Right lobe of liver (tissue), 6 donors: ENCODE measurements around the gene THAP4. TPM values are rescaled to one million over a fixed set of nuclear protein-coding genes. Genes with fewer than 3 reads are reported as not detected.
A peak's percentile ranks its signal among the peaks of the same experiment; 100 is the strongest.
"Not testable (repeated sequence)": the region's sequence is repeated elsewhere in the genome, so short reads cannot be mapped to it uniquely, and the experiment has no call there.

Source experiments
- ATAC-seq, 4 donors: fragments of 200-7000 bp; cut with Tn5 transposase; one replicate each; pipeline ENCODE4 v1.9.1; 2020; ENCODE audit warnings: mild to moderate bottlenecking in 4 of 4, moderate library complexity in 4 of 4
- DNase-seq, 3 donors: peaks; one replicate each; pipeline ENCODE4 v3.0.0-alpha.2; 2020
- H3K27ac ChIP-seq, 3 donors: fragments of 200-600 bp; one replicate each; pipeline ENCODE4 v1.8.0; 2022
- H3K27me3 ChIP-seq, 2 donors: fragments of 200-600 bp; one replicate each; pipeline ENCODE4 v1.8.0; 2022
- H3K36me3 ChIP-seq, 4 donors: fragments of 200-600 bp; sonication (generic) in 1 of 4; one replicate each; pipeline versions ENCODE4 v1.5.1 to v1.8.0; 2017 to 2022; ENCODE audit warnings: control low read depth in 1 of 4
- H3K4me1 ChIP-seq, 4 donors: fragments of 200-600 bp; sonication (generic) in 1 of 4; one replicate each; pipeline versions ENCODE4 v1.5.1 to v1.8.0; 2017 to 2022; ENCODE audit warnings: control low read depth in 1 of 4
- H3K4me3 ChIP-seq, 3 donors: fragments of 200-600 bp; one replicate each; pipeline ENCODE4 v1.8.0; 2022
- H3K9me3 ChIP-seq, 4 donors: fragments of 200-600 bp; sonication (generic) in 1 of 4; one replicate each; pipeline versions ENCODE4 v1.5.1 to v1.8.0; 2017 to 2022; ENCODE audit warnings: control low read depth in 1 of 4
- POLR2A ChIP-seq: fragments of 450-650 bp; IDR thresholded peaks from one replicate; pipeline ENCODE4 v1.6.1; 2017; ENCODE audit warnings: antibody characterized with exemption, mild to moderate bottlenecking
- WGBS: methylation state at CpG from one replicate; pipeline ENCODE4 v1.1.6; 2018; ENCODE audit warnings: low coverage, low lambda C conversion rate; ENCODE audit not compliant: insufficient coverage; ENCODE audit errors: missing lambda C conversion rate; 5-methylcytosine and 5-hydroxymethylcytosine counted together
- intact Hi-C, 2 donors: fragments of 100-400 bp; cut with DNase I; formaldehyde crosslinking; loops; one replicate each; pipeline versions ENCODE4 v1.11.2 to v1.14.1; 2022
- total RNA-seq, 6 experiments: library from RNA; depleted of rRNA in 2 of 6; stranded (reverse); fragments of >200 nt in 2 of 6; fragmentation: NEBNext Ultra II Directional in 3 of 6; extraction: Animal tissue kit (Norgen Biotek cat#: 25700) in 3 of 6; gene quantifications; one replicate each; pipeline versions ENCODE4 v1.1.0 to v1.2.4, GENCODE V29; 2016 to 2023
- TF ChIP-seq, protein P1 (sequence below), 4 donors: fragments of 200-600 bp in 3 of 4; fragments of 450-650 bp in 1 of 4; IDR thresholded peaks; one replicate each; pipeline versions ENCODE4 v1.5.1 to v1.8.0; 2016 to 2022; ENCODE audit warnings: antibody characterized with exemption in 4 of 4, mild to moderate bottlenecking in 2 of 4
- donor health status: DM: no; HTN: yes; CAD: no.
- donor health status: DM: no; HTN: no; CAD: no.
- donor health status: DM: no; HTN: no; CAD: no.
- donor health status: DM: no; HTN: yes; CAD: no.
- donor health status: DM: no; HTN: yes; CAD: no.

The THAP4 gene
- total RNA-seq, 6 experiments from 2014 or later, result 22.1 to 39.2 (median 25.0) TPM

- Histone ChIP-seq H3K27ac (no peak overlapping the region), H3K36me3 (peaks cover 0 to 33% (median 8%) of the 10 kb centered on the region in 4 donors), H3K9me3 (no peaks in the 10 kb centered on the region), H3K4me3 (no peak overlapping the region), H3K4me1 (no peaks in the 10 kb centered on the region), H3K27me3 (no peaks in the 10 kb centered on the region)
- intact Hi-C loops, result no loop called here
- DNase-seq (no peak), ATAC-seq (peak in 3 of 4 donors; percentile 25 to 40 (median 31))
- 91% methylated on average over 6 of the region's 42 CpGs for WGBS
- TF ChIP-seq, protein P1, sequence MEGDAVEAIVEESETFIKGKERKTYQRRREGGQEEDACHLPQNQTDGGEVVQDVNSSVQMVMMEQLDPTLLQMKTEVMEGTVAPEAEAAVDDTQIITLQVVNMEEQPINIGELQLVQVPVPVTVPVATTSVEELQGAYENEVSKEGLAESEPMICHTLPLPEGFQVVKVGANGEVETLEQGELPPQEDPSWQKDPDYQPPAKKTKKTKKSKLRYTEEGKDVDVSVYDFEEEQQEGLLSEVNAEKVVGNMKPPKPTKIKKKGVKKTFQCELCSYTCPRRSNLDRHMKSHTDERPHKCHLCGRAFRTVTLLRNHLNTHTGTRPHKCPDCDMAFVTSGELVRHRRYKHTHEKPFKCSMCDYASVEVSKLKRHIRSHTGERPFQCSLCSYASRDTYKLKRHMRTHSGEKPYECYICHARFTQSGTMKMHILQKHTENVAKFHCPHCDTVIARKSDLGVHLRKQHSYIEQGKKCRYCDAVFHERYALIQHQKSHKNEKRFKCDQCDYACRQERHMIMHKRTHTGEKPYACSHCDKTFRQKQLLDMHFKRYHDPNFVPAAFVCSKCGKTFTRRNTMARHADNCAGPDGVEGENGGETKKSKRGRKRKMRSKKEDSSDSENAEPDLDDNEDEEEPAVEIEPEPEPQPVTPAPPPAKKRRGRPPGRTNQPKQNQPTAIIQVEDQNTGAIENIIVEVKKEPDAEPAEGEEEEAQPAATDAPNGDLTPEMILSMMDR (IDR thresholded peaks at IDR 0.05), result no peak
- TF ChIP-seq POLR2A, result no peak
Measured at GRCh38 chr2:241666627-241667400, 29.9 kb upstream of the THAP4 start.

DNA sequence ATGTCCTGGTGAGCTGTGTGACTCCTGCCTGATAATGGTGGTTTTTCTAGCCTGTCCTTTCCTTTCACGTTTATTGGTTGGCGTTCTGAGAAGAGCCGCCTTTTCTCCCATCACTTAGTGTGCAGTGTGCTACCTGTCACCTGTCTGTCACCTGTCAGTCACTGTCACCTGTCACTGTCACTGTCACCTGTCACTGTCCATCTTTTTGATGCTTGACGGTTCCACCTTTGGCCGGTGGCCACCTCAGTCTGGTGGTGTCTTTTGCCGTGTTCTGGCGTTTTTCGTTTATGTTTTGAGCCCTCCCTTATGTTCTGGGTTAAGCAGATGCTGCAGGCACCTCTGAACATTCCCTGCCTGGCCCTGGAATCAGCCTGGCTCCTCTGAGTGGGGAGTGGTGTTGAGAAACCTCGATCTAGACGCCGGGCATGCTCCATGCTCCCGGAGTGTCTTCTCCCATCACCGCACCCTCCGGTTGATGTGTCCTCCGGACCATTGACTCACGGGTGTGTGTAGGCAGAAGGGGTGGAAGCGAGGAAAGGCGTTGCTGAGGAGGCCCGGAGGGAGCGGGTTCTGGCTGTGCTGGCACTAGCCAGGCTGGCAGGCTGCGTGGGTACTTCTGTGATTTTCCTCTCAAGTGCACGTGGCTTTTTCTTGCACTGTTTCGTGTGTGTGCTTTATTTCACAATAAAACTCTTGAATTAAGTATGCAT lies 28.9 kb upstream of the THAP4 start:
- no peaks in the 10 kb centered on the region for H3K27me3 ChIP-seq
- WGBS, result 66% methylated on average over 14 of the region's 23 CpGs
- intact Hi-C loops, result no loop called here
- peaks cover 0 to 33% (median 8%) of the 10 kb centered on the region in 4 donors for H3K36me3 ChIP-seq
- TF ChIP-seq, protein P1 (IDR thresholded peaks at IDR 0.05), result no peak
- TF ChIP-seq POLR2A, result no peak
- H3K9me3 ChIP-seq, result no peaks in the 10 kb centered on the region
- DNase-seq (no peak), ATAC-seq (no peak)
- no peak overlapping the region for H3K4me3 ChIP-seq
- H3K27ac ChIP-seq, result no peak overlapping the region
- no peaks in the 10 kb centered on the region for H3K4me1 ChIP-seq

GRCh38 chr2:241662731-241663130 lies 25.8 kb upstream of the THAP4 start:
- H3K4me1 ChIP-seq, H3K9me3 ChIP-seq, H3K4me3 ChIP-seq, H3K27me3 ChIP-seq, H3K27ac ChIP-seq, DNase-seq, intact Hi-C loops, ATAC-seq: not testable (repeated sequence)
- 87% methylated on average over 17 of the region's 24 CpGs for WGBS
- H3K36me3 ChIP-seq, result peaks cover 0 to 32% (median 4%) of the 10 kb centered on the region in 4 donors

DNA sequence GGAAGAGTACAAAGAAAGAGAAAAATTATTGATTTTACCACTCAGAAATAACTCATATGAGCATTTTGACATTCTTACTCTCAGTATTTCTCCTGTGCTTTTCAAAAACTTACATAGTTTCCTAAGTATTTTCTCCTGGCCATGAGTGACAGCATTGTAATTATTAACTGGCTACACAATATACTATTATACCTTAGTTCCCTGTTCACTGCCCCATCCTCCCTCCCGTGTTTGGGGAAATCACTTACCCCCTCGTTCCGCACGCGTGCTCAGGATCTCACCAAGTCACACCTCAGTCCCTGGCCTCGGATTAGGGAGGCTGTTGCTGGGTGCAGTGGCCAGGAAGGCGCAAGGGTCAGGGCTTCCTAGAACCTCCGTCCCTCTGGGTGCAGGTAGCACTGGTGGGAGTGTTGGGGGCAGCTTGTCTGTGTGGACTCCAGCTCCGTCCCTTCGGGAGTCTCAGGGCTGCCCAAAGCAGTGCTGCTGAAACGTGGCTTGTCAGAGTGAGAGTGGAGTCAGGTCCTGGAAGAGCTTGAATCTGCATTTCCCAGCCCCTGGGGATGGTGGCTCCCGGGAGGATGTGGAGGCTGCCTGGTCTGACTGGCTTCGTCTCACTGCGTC lies 23.7 kb upstream of the THAP4 start:
- no peak for DNase-seq
- ATAC-seq, result no peak
- Histone ChIP-seq H3K9me3 (no peaks in the 10 kb centered on the region), H3K27me3 (no peaks in the 10 kb centered on the region), H3K4me3 (no peak overlapping the region), H3K4me1 (no peaks in the 10 kb centered on the region), H3K27ac (no peak overlapping the region), H3K36me3 (peaks cover 0 to 20% (median 2%) of the 10 kb centered on the region in 4 donors)
- intact Hi-C loops, result no loop called here
- TF ChIP-seq, protein P1 (IDR thresholded peaks at IDR 0.05), result no peak
- no peak for TF ChIP-seq POLR2A
- WGBS, result 68% methylated on average over 7 of the region's 14 CpGs
